HepG2 (cell line): ENCODE results near the gene ZNF780B. TPM values are rescaled to one million over a fixed set of nuclear protein-coding genes. Genes with fewer than 3 reads are reported as not detected.
A peak's percentile ranks its signal among the peaks of the same experiment; 100 is the strongest.

Experiments
- AKAP8 ChIP-seq: sonication (generic); formaldehyde crosslinking; IDR thresholded peaks from 2 replicates; pipeline ENCODE4 v1.5.1; 2020; ENCODE audit warnings: mild to moderate bottlenecking, missing genetic modification reagents
- KAT8 ChIP-seq: IDR thresholded peaks from 2 replicates; pipeline ENCODE4 v1.6.1; 2016; ENCODE audit warnings: missing genetic modification reagents, missing compliant biosample characterization
- NCOA2 ChIP-seq: sonication (generic); formaldehyde crosslinking; IDR thresholded peaks from 2 replicates; pipeline ENCODE4 v1.8.0; 2022; ENCODE audit warnings: inconsistent platforms
- RCOR2 ChIP-seq: IDR thresholded peaks from 2 replicates; pipeline ENCODE4 v1.6.1; 2016; ENCODE audit warnings: missing biosample characterization, missing genetic modification reagents
- YY1 ChIP-seq: IDR thresholded peaks from 2 replicates; pipeline ENCODE4 v1.6.1; 2011; ENCODE audit warnings: low read length, low read depth, moderate library complexity, mild to moderate bottlenecking; ENCODE audit not compliant: insufficient read depth, insufficient replicate concordance
- ZBTB46 ChIP-seq: sonication (generic); formaldehyde crosslinking; IDR thresholded peaks from 2 replicates; pipeline ENCODE4 v1.4.0; 2020; ENCODE audit warnings: mild to moderate bottlenecking, missing genetic modification reagents, borderline replicate concordance
- ZNF441 ChIP-seq: sonication (generic); formaldehyde crosslinking; IDR thresholded peaks from 2 replicates; pipeline ENCODE4 v1.7.0; 2021; ENCODE audit warnings: missing genetic modification reagents, borderline replicate concordance
- ZNF562 ChIP-seq: sonication (generic); formaldehyde crosslinking; IDR thresholded peaks from 2 replicates; pipeline ENCODE4 v1.8.0; 2022; ENCODE audit warnings: missing genetic modification reagents, borderline replicate concordance
- ZNF572 ChIP-seq: sonication (generic); formaldehyde crosslinking; IDR thresholded peaks from 2 replicates; pipeline ENCODE4 v1.5.1; 2020; ENCODE audit warnings: mild to moderate bottlenecking, missing genetic modification reagents
- polyA plus RNA-seq, 8 experiments: library from polyadenylated mRNA; depleted of rRNA in 3 of 8; stranded (reverse) in 7 of 8; unstranded in 1 of 8; fragments of >200 nt; fragmentation: Illumina TruSeq in 4 of 8; extraction: Trizol in 4 of 8; gene quantifications; 2 replicates each; pipeline versions ENCODE4 v1.2.1 to v1.2.3, GENCODE V29; 2011 to 2016; ENCODE audit warnings: low read depth in 4 of 8, missing spikeins in 1 of 8, mixed read lengths in 1 of 8; ENCODE audit not compliant: insufficient read depth in 1 of 8
- total RNA-seq, 5 experiments: library from RNA; depleted of rRNA; stranded (reverse); fragments of >200 nt; fragmentation: Illumina TruSeq; extraction: Trizol; gene quantifications; 2 replicates each; pipeline ENCODE4 v1.2.3, GENCODE V29; 2016; ENCODE audit warnings: low read depth in 1 of 5
- TF ChIP-seq, protein P1 (sequence below): IDR thresholded peaks from 2 replicates; pipeline ENCODE4 v1.6.1; 2012; ENCODE audit warnings: low read length, improper control_type of control experiment
- TF ChIP-seq, protein P2 (sequence below): sonication (generic); formaldehyde crosslinking; IDR thresholded peaks from 2 replicates; pipeline ENCODE4 v1.5.1; 2020; ENCODE audit warnings: missing genetic modification reagents, mild to moderate bottlenecking, borderline replicate concordance
- TF ChIP-seq, protein P3 (sequence below): sonication (generic); formaldehyde crosslinking; IDR thresholded peaks from 2 replicates; pipeline ENCODE4 v1.4.0; 2020; ENCODE audit warnings: missing genetic modification reagents

The ZNF780B gene
- total and polyA plus RNA-seq, 2 of the 13 experiments (the other 11 are each of a cell fraction or from before 2014, with no cell fraction given), result 6.6 to 21.9 TPM

DNA sequence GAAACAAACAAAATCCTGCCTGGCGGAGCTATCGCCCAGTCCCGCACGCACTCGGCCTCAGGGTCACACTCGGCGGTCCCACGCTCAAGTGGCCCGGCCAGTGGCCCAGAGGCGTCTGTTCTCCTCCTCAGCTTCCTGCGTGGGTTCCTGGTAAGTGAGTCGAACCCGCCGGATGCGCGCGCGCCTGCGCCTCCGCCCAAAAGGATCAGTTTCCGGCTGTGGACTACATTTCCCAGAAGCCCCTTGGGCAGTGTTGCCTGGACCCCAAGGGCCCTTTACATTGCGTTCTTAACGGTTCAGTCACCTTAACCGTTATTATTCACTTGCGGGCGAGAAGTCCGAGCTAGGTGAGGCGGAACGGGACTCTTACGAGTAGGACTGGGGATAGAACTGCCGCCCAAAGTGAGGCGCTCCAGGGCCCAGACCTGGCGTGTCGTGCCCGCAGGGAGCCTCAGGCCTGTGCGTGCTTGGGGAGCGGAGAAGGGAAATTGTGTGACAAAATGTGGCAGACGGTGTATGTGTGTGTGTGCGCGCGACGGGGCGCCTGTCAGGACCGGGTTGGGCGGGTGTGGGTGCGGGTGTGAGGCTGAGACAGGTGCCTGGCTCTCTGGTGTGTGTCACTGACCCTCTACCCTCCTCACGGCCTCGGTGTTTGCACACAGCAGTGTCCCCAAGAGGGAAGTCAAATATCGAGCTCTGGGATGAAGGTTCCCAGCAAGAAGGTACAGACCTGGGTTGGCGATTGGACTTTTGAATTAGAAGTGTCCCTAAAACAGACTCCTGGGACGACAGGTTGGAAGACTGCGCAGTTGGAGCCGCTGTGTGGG, 59.0 kb downstream of the ZNF780B start, which contains the start of gene ZNF546 (continued):
- TF ChIP-seq, protein P1, sequence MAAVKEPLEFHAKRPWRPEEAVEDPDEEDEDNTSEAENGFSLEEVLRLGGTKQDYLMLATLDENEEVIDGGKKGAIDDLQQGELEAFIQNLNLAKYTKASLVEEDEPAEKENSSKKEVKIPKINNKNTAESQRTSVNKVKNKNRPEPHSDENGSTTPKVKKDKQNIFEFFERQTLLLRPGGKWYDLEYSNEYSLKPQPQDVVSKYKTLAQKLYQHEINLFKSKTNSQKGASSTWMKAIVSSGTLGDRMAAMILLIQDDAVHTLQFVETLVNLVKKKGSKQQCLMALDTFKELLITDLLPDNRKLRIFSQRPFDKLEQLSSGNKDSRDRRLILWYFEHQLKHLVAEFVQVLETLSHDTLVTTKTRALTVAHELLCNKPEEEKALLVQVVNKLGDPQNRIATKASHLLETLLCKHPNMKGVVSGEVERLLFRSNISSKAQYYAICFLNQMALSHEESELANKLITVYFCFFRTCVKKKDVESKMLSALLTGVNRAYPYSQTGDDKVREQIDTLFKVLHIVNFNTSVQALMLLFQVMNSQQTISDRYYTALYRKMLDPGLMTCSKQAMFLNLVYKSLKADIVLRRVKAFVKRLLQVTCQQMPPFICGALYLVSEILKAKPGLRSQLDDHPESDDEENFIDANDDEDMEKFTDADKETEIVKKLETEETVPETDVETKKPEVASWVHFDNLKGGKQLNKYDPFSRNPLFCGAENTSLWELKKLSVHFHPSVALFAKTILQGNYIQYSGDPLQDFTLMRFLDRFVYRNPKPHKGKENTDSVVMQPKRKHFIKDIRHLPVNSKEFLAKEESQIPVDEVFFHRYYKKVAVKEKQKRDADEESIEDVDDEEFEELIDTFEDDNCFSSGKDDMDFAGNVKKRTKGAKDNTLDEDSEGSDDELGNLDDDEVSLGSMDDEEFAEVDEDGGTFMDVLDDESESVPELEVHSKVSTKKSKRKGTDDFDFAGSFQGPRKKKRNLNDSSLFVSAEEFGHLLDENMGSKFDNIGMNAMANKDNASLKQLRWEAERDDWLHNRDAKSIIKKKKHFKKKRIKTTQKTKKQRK, result no peak
- TF ChIP-seq AKAP8 (CRISPR knock-in tag) (no peak), NCOA2 (CRISPR knock-in tag) (no peak), ZBTB46 (CRISPR knock-in tag) (no peak; the same call in 1 of the 2 replicates), YY1 (peak; percentile 45), ZNF562 (CRISPR knock-in tag) (no peak), KAT8 (CRISPR knock-in tag) (peak; percentile 75), ZNF441 (CRISPR knock-in tag) (peak; percentile 55; the same call in 1 of the 2 replicates), RCOR2 (0 out of 2 replicates have a peak, but pooled peaks have one; percentile 17), ZNF572 (CRISPR knock-in tag) (peak; percentile 23; the same call in 1 of the 2 replicates)
- TF ChIP-seq, protein P2, sequence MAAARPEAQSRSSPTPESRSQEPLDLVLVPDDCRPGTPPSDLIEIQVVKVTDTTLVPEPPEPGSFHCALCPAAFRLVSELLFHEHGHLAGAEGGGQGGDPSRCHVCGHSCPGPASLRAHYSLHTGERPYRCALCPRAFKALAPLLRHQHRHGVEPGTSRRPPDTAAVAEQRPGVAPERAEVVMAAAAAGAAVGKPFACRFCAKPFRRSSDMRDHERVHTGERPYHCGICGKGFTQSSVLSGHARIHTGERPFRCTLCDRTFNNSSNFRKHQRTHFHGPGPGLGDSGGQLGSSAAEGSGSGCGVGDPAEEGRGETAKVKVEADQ (CRISPR knock-in tag), result no peak
- TF ChIP-seq, protein P3, sequence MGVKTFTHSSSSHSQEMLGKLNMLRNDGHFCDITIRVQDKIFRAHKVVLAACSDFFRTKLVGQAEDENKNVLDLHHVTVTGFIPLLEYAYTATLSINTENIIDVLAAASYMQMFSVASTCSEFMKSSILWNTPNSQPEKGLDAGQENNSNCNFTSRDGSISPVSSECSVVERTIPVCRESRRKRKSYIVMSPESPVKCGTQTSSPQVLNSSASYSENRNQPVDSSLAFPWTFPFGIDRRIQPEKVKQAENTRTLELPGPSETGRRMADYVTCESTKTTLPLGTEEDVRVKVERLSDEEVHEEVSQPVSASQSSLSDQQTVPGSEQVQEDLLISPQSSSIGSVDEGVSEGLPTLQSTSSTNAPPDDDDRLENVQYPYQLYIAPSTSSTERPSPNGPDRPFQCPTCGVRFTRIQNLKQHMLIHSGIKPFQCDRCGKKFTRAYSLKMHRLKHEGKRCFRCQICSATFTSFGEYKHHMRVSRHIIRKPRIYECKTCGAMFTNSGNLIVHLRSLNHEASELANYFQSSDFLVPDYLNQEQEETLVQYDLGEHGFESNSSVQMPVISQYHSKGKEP (CRISPR knock-in tag), result no peak
